ENCODE results near the gene MX1.

Gene MX1

DNA sequence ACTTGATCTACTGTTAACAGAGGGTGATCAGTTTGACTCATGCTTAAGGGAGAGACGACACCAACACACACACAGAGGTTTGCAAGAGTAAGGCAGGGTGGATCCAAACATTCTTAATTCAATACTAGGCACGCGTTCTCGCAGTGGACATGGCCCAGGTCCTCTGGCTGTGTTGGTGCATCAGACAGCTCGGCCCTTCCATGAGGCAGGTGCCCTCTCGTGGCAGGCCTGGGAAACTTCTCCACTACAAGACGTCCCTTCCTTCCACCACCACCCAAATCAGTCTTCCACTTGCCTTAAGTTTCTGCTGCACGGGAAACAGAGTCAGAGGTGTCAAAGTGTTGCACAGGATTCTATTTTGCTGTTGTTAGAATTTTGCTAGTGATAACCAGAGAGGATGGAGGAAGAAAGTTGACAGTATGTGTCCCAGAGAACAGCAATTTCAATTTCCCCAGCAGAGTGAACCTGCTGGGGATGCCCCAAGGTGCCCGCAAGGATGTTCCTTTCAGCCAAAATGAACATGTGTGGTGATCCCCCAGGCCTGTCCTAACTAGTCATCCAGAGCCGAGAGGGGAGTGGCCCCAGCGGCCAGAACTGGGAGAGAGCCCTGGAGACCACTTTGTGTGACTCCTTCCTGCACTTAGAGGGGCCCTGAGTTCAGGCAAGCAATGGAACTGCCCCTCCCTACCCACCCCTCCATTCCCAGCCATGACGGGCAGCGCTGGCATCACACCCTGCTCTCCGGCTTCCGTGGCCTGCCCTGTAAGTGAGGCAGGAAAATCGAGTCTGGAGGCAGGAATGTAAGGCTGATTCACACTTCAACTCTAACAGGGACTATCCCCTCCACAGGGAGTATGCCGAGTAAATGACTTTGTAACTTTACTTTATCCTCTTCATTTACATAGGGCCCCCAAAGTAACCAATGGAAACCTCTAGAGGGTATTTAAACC is 34.8 kb downstream of the MX1 start:
- no peak for DNase-seq

DNA sequence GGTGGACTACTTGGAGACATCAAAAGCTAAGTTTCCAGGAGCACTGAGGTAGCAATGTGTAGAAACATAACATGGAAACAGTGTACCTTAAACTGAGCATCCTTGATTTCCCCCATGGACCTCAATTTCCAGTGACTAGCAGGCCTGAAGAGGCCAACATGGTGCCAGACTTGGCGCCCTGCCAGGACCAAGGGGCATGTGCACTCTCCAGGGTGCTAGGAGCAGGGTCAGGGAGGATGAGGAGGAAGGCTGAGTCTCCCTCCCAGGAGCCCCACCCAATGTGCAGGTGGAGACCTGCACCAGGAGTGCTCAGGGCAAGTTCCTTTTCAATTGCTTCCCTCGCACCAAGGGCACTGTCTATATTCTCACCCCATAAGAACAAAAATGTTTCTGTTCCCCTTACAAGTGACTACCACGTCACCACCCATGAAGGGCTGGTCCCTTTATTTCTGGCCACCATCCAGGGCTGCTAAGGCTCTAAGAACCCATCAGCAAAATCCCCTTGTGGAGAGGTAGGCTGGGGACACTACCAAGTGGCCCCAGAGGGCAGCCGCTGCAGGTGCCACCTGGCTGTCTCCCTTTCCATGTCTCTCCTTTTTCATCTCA is 39.2 kb downstream of the MX1 start:
- no peak for DNase-seq

- DNase-seq: no peak
Measured at GRCh38 chr21:41466024-41466820, 40.2 kb downstream of the MX1 start.

- DNase-seq: no peak
Measured at GRCh38 chr21:41470054-41470453, 44.0 kb downstream of the MX1 start.

GRCh38 chr21:41472753-41473548 is 46.9 kb downstream of the MX1 start:
- DNase-seq: no peak

DNA sequence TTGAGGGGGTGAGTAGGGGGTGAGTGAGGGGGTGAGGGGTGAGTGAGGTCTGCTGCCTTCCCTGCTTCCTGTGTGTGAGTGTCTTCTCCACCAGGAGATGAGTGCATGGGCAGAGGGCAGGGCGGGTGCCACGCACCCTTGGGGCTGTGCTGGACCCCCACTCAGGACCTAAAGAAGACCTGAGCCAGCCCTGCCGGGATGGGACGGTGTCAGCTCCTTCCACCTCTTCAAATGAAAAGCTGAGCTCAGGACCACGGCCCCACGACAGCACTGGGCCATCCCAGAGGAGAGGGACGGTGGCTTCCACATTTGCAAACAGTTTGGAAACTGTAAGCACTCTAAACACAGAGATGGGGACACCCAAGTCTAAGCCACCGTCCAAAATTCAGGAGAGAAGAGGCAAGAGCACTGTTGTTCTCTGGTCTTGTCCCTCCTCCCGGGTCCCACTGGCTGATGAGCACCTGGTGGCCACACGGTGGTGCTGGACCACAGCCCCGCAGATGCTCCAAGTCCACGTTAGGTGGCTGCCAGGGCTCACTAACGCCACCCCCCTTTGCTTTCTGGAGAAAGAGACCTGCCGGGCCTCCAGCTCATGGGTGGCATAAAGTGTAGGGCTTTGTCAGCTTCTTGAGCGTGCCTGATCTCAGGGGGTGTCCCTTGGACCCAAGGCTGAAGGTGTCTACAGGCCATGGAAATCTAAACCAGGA is 49.8 kb downstream of the MX1 start:
- no peak for DNase-seq

DNA sequence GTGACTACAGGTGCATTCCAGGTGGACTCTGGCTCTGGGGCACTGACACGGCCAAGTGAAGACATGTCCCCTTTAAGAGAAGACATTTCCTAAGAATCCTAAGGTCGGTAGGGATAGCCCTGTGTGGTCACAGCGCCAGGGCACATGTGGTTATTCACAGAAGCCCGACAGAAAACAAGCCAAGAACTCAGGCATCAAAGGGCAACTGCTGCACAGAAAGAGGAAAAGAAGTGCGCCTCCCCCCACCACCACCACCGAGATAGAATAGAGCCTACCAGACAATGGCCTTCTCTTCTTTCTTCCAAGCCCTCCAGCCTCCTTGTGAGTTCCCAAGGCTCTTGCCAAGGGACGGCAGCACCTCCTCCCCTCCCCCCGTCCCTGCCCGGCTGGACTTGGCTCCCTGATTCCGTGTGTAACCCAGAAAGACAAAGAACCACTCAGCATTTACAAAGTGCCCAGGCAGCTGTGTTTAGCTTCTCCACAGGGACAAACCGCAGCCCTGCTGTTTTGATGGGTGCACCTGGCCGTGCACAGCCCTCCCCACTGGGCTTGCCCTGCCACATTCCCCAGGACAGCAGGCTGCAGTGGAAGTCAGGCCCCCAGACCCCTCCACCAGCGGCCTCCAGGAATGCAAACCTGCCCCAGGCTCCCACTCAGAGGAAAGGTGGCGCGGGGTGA is 51.7 kb downstream of the MX1 start:
- no peak for DNase-seq

- DNase-seq: no peak
Measured at GRCh38 chr21:41478319-41479177, 52.5 kb downstream of the MX1 start.

DNA sequence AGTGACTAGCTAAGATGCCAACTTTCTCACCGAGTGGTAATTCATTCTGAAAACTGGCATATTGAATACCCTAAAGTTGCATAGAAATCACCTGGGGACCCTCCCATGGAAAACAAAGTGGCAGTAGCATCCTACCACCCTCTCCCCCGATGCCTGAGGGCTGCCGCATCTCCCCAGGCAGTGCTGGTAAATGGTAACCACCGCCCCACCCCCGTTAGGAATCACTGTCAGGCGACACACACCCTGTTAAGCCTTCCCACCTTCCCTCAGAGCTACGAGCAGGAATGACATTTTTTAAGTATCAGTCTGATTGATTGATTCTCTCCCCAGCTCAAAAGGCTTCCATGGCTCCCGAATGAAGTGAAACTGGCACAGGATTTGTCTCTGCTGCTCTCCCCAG is 53.6 kb downstream of the MX1 start:
- no peak for DNase-seq

- no peak for DNase-seq
Measured at GRCh38 chr21:41480086-41480690, 54.1 kb downstream of the MX1 start.

GRCh38 chr21:41481191-41481590 is 55.2 kb downstream of the MX1 start:
- DNase-seq: no peak

DNA sequence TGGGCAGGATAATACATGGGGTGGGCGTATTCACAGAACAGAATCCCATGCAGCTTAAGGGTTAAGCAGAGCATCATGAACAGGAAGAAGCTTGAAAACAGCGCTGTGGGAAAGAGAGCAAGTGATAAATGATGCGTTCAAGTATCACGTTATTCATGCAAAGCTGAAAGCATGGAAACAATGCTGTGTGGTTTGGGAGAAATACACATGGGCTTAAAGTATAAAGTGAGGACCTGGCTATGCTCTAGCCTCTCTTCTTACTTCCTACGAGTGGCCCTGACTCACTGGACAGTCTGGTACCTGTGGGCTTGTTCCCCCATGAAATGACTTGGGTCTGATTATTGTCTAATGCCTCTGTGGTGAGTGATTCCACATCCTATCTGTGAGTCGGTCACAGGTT is 56.3 kb downstream of the MX1 start:
- DNase-seq: no peak

DNA sequence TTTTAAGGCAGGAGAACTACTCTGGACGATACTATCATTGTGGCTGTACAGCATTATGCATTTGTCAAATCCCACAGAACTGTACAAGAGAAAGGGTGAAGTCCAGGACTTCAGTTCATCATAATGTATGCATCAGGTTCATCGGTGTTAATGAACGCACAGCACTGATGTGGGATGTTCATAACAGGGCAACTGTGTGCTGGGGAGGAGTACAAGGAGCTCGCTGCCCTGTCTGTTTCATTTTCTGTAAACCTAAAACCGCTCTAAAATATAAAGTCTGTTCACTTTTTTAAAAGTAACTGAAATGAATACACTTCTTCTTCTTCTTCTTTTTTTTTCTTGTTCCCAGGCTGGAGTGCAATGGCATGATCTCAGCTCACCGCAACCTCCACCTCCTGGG is 56.9 kb downstream of the MX1 start:
- no peak for DNase-seq

DNA sequence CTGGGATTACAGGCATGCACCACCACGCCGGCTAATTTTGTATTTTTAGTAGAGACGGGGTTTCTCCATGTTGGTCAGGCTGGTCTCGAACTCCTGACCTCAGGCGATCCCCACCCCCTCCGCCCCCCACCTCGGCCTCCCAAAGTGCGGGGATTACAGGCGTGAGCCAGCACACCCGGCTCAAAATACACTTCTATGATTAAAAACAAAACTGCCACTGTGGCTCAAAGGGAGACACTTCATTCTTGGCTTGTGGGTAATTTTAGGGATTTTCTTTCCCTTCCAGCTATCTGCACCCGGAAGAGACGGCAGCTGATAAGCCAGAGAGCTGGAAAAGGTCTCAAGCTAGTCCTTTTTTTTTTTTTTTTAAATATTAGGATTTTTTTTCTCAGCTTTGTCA is 57.4 kb downstream of the MX1 start:
- no peak for DNase-seq

- DNase-seq: no peak
Measured at GRCh38 chr21:41483973-41484372, 57.9 kb downstream of the MX1 start.

GRCh38 chr21:41487082-41487481 is 61.0 kb downstream of the MX1 start:
- no peak for DNase-seq

- no peak for DNase-seq
Measured at GRCh38 chr21:41488080-41488479, 62.0 kb downstream of the MX1 start.

DNA sequence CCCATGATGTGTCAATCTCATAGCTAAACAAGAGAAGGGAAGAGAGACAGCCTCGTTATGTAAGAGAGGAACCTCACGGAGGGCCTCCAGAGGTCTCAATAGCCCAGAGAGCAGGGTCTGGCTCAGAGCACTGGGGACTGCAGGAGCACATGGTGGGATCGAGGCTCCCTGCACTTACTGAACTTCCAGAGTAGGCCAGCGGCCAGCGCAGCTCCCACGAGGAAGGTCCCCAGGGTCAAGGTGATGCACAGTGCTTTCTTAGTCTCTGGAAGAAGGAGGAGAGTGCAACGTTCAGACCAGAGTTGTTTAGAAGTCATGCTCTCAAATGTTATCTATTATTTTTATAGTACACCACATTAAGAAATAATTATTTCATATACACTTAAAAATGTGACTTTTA is 63.3 kb downstream of the MX1 start:
- no peak for DNase-seq

GRCh38 chr21:41490330-41490729 is 64.3 kb downstream of the MX1 start:
- no peak for DNase-seq

DNA sequence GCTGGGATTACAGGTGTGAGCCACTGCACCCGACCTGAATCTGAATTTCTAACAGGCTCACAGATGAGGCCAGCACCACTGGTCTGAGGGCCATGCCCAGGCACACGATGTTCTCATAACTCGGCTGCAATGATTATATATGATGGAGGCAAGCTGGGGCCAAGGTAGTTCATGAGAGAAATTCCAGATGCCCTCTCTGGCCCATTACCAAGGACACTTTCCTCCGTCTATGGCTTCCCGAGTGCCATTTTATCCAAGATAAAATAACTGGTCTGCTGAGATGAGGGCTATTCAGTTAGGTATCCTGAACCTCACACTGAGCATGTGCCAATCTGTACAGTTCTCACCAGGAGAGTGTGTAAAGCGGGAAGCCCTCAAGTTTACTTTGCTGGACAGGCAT is 65.4 kb downstream of the MX1 start:
- DNase-seq: no peak

All from NCI-H1694 (cell line).